ENCODE measurements around the gene VOPP1. TPM values are rescaled to one million over a fixed set of nuclear protein-coding genes. Genes with fewer than 3 reads are reported as not detected.

The VOPP1 gene
- total RNA-seq, 6 experiments from 2014 or later = 15.8 to 30.3 (median 23.2) TPM

GRCh38 chr7:55515569-55516279 lies 56.6 kb downstream of the VOPP1 start:
- no peak overlapping the region for H3K27ac ChIP-seq
- no peaks in the 10 kb centered on the region for H3K27me3 ChIP-seq
- H3K4me3 ChIP-seq = no peak overlapping the region
- no peaks in the 10 kb centered on the region for H3K9me3 ChIP-seq
- TF ChIP-seq POLR2A (IDR thresholded peaks at IDR 0.05) = no peak
- TF ChIP-seq, protein P1, sequence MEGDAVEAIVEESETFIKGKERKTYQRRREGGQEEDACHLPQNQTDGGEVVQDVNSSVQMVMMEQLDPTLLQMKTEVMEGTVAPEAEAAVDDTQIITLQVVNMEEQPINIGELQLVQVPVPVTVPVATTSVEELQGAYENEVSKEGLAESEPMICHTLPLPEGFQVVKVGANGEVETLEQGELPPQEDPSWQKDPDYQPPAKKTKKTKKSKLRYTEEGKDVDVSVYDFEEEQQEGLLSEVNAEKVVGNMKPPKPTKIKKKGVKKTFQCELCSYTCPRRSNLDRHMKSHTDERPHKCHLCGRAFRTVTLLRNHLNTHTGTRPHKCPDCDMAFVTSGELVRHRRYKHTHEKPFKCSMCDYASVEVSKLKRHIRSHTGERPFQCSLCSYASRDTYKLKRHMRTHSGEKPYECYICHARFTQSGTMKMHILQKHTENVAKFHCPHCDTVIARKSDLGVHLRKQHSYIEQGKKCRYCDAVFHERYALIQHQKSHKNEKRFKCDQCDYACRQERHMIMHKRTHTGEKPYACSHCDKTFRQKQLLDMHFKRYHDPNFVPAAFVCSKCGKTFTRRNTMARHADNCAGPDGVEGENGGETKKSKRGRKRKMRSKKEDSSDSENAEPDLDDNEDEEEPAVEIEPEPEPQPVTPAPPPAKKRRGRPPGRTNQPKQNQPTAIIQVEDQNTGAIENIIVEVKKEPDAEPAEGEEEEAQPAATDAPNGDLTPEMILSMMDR (IDR thresholded peaks at IDR 0.05) = no peak
- intact Hi-C loops (cut with DNase I) = no loop called here
- ATAC-seq (peak; percentile 28 to 54 (median 38)), DNase-seq (no peak)
- peaks cover 0 to 2% (median 0%) of the 10 kb centered on the region in 4 donors for H3K4me1 ChIP-seq
- 73% methylated on average over 8 of the region's 13 CpGs for WGBS (ENCODE audit: insufficient coverage, low coverage, low lambda C conversion rate, missing lambda C conversion rate)
- H3K36me3 ChIP-seq = peaks cover 0 to 5% (median 2%) of the 10 kb centered on the region in 4 donors

DNA sequence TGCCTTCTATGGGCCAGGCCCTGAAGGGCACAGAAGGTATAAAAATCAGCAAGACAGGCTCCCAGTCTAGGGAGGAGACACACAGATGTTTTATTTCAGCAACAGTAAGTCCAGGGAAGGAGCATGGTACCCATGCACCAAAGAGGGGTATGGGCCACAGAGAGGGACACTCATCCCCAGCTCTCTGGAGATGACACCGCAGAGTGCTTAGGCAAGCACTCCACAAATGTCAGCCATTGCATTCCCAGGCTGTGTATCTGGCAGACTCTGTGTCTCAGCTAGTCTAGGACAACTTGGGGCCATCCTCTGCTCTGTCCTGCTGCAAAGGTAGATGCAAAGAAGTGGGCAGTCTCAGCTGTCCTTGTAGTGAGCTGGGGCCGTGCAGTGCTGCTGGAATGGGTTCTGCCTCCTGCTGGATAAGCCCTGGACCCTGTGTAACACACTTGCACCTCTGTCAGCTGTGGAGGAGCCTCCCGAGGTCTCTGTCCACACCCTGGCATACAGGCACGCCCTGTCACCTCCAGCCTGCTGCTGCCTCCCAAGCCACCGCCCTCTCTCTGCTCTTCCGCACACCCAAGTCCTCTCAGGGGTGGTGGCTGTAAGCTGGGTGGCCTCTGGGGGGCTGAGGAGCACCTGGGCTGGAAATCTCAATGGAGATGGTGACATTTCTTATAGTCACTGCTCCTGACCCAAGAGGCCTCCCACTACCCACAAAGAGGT lies 57.6 kb downstream of the VOPP1 start:
- no peak for TF ChIP-seq POLR2A (IDR thresholded peaks at IDR 0.05)
- TF ChIP-seq, protein P1 (IDR thresholded peaks at IDR 0.05) = no peak
- H3K9me3 ChIP-seq = no peaks in the 10 kb centered on the region
- H3K4me1 ChIP-seq = peaks cover 0 to 2% (median 0%) of the 10 kb centered on the region in 4 donors
- no peak overlapping the region for H3K27ac ChIP-seq
- intact Hi-C loops (cut with DNase I) = no loop called here
- H3K4me3 ChIP-seq = no peak overlapping the region
- DNase-seq (no peak), ATAC-seq (peak in 1 of 4 donors; percentile 18)
- no peaks in the 10 kb centered on the region for H3K27me3 ChIP-seq
- H3K36me3 ChIP-seq = peaks cover 0 to 5% (median 2%) of the 10 kb centered on the region in 4 donors
- 100% methylated on average over 1 of the region's 6 CpGs for WGBS (ENCODE audit: insufficient coverage, low coverage, low lambda C conversion rate, missing lambda C conversion rate)

GRCh38 chr7:55513868-55514267 lies 58.4 kb downstream of the VOPP1 start:
- TF ChIP-seq POLR2A (IDR thresholded peaks at IDR 0.05) = no peak
- TF ChIP-seq, protein P1 (IDR thresholded peaks at IDR 0.05) = no peak
- ATAC-seq (no peak), DNase-seq (no peak)
- no peak overlapping the region for H3K27ac ChIP-seq
- intact Hi-C loops (cut with DNase I) = no loop called here
- H3K36me3 ChIP-seq = peaks cover 0 to 5% (median 2%) of the 10 kb centered on the region in 4 donors
- H3K27me3 ChIP-seq = no peaks in the 10 kb centered on the region
- H3K4me3 ChIP-seq = no peak overlapping the region
- 86% methylated on average over 1 of the region's 5 CpGs for WGBS (ENCODE audit: insufficient coverage, low coverage, low lambda C conversion rate, missing lambda C conversion rate)
- H3K9me3 ChIP-seq = no peaks in the 10 kb centered on the region
- peaks cover 0 to 2% (median 0%) of the 10 kb centered on the region in 4 donors for H3K4me1 ChIP-seq

DNA sequence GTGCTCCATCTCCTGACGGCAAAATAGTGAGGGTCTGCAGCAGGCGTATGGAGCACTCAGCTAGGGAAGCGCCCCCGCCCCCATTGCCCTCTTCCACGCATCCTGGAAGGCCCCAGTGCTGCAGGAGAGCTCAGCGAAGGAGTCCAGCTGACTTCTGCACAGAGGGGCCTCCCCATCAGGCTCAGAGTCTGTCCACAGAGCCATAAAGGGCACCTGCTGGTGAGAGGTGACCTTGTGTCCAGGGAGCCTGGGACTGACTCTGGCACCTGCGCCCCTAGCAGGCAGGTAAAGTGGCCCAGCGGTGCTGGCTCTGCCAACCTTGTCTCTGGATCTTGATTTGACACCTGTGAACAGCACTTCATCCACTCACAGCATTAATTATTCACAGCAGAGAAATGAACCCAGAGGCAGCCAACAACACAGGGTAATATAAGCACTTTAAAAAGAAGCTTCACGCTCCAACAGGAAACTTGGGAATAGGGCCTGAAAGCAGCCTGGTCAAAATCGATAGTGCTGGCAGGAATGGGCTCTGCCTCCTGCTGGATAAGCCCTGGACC lies 59.6 kb downstream of the VOPP1 start:
- no peak for DNase-seq
- H3K4me1 ChIP-seq = peaks cover 0 to 2% (median 0%) of the 10 kb centered on the region in 4 donors
- TF ChIP-seq, protein P1 (IDR thresholded peaks at IDR 0.05) = no peak
- no peak for TF ChIP-seq POLR2A (IDR thresholded peaks at IDR 0.05)
- ATAC-seq = no peak
- H3K36me3 ChIP-seq = peaks cover 0 to 5% (median 1%) of the 10 kb centered on the region in 4 donors
- H3K4me3 ChIP-seq = no peak overlapping the region
- H3K27me3 ChIP-seq = no peaks in the 10 kb centered on the region
- no CpG with 5 or more reads among the region's 10 CpGs for WGBS (ENCODE audit: insufficient coverage, low coverage, low lambda C conversion rate, missing lambda C conversion rate)
- intact Hi-C loops (cut with DNase I) = no loop called here
- no peaks in the 10 kb centered on the region for H3K9me3 ChIP-seq
- no peak overlapping the region for H3K27ac ChIP-seq

Data from right lobe of liver (tissue), 6 donors.